ENCODE results near the gene ARRDC2.
"Not testable (repeated sequence)": the region's sequence is repeated elsewhere in the genome, so short reads cannot be mapped to it uniquely, and the experiment has no call there.

Gene ARRDC2

GRCh38 chr19:18007917-18008673 is at the start of gene ARRDC2:
TSS of gene ARRDC2 (plus strand) at chr19:18008170. CDS start at chr19:18008311, 141 bp downstream.
- DNase-seq, result peak; percentile 93

GRCh38 chr19:17963936-17964691 is 43.9 kb upstream of the ARRDC2 start:
- no peak for DNase-seq

- no peak for DNase-seq
These were observed 42.4 kb upstream of the ARRDC2 start for GRCh38 chr19:17965370-17966128.

GRCh38 chr19:17966129-17966483 is 41.9 kb upstream of the ARRDC2 start:
- no peak for DNase-seq

DNA sequence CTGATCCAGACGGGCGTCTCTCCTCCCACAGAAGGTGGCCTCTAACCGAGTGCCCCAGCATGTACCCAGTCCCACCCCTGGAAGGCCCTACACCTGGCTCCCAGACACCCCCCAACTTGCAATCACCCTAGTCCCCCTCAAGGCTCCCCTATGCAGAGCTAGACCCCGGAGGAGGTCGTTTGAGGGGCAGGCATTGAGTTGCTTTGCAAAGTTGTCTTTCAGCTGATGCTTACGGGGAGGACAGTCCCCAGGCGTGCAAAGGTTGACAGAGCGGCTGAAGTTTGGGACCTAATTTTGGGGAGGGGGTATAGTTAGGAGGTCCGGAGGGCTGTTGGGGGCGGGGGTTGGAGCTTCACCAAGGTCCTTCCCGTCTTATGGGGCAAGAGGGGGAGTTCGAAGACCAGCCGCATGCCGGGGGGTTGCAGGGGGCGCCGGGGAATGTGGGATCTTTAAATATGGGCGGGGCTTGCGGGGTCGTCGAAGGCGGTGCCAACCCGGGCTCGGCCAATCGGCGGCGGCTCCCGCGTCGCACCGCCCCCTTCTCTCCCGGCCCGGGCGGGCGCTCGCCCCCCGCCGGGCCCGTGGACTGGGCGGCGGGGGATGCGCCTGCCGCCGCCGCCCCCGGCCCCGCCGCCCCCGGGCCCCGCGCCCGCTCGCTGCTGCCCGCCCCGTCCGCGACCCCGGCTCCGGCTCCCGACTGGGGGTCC is 41.3 kb upstream of the ARRDC2 start, which contains the start of gene KCNN1:
KCNN1 (plus strand) TSS at position 558 of the 707 bp plus-strand sequence. CDS start 6,782 bp downstream, outside the sequence.
- DNase-seq, result no peak

- no peak for DNase-seq
These were observed 40.5 kb upstream of the ARRDC2 start for GRCh38 chr19:17967257-17968051.

- no peak for DNase-seq
These were observed 39.6 kb upstream of the ARRDC2 start for GRCh38 chr19:17968362-17968761.

DNA sequence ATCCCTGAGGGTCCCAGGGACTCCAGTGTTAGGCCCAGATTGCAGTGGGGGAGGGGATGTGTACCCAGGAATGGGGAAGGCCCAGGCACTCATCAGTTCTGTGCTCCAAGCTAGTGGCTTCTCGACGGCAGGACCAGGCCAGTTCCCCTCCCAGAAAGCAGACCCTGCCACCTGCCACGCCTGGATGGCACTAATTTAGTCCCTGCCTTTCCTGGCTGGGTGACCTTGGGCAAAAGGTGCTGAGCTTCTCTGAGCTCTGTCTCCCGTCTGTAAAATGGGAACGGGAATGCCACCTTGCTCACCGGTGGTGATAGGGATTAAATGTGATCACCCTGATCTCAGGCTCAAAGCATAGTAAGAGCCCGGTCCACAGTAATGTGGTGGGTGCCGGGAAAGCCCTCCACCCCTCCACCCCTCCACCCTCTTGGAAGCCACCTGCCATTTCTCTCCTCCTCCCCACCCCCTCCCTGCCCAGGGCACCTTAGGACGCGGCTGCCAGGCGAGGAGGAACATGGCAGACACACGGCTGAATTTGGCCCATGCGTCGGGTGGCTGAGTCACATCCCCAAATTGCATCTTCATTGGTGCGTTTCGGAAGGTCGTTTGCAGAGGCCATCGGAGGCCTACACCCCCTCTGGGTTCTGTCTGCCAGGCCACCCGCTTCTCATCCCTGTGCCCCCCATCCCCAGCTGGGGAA is 38.7 kb upstream of the ARRDC2 start:
- DNase-seq, result no peak

- no peak for DNase-seq
These were observed 35.7 kb upstream of the ARRDC2 start for GRCh38 chr19:17972230-17972629.

- DNase-seq, result no peak
These were observed 34.2 kb upstream of the ARRDC2 start for GRCh38 chr19:17973759-17974158.

DNA sequence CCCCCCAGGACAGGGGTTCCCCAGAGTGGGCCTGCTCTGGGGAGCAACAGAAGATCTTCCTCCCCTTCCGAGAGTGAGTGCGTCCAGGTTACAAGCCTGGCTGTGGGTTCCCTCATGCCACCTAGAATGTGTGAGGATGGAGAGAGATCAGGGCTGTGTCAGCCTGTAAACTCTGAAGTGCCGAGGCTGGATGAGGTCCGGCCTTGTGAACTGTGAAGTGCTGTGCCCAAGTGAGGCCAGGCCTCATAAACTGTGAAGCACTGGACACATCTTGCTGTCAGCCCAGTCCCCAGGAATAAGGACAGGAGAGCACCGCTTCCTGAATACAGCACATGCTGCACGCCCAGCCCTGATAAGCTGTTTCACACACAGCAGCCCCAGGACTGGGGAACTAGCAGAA is 33.4 kb upstream of the ARRDC2 start:
- DNase-seq, result no peak

GRCh38 chr19:17975032-17975431 is 32.9 kb upstream of the ARRDC2 start:
- no peak for DNase-seq

DNA sequence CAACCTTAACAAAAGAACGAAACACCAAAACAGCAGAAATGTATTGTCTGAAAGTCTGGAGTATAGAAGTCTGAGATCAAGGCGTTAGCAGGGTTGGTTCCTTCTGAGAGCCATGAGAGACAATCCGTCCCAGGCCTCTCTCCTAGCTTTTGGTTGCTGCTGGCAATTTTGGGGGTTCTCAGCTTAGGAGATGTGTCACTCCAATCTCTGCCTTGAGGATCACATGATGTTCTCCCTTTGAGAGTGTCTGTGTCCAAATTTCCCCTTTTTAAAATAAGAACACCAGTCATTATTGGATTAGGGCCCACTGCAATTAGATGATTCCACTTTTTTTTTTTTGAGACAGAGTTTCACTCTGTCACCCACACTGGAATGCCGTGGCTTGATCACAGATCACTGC is 30.9 kb upstream of the ARRDC2 start:
- no peak for DNase-seq

DNA sequence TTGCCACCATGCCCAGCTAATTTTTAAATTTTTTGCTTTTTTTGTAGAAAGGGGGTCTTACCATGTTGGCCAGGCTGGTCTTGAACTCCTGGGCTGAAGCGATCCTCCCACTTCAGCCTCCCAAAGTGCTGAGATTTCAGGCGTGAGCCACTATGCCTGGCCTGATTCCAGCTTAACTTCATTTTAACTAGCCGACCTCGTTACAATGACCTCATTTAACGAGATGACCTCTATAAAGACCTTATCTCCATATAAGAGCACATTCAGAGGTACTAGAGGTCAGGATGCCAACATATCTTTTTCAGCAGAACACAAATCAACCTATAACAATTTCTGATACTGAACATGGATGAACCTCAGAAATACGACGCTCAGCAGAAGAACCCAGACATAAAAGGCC is 30.5 kb upstream of the ARRDC2 start:
- DNase-seq, result no peak

DNA sequence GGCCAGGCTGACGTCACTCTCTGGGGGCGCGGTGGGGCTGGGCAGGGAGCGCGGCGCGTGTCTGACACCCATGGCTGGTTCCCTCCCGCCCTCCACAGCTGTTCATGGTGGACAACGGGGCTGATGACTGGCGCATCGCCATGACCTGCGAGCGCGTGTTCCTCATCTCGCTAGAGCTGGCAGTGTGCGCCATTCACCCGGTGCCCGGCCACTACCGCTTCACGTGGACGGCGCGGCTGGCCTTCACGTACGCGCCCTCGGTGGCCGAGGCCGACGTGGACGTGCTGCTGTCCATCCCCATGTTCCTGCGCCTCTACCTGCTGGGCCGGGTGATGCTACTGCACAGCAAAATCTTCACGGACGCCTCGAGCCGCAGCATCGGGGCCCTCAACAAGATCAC is 26.4 kb upstream of the ARRDC2 start:
- DNase-seq, result no peak

GRCh38 chr19:17982430-17982829 is 25.5 kb upstream of the ARRDC2 start:
- DNase-seq, result no peak

- DNase-seq, result no peak
These were observed 22.7 kb upstream of the ARRDC2 start for GRCh38 chr19:17985037-17985818.

DNA sequence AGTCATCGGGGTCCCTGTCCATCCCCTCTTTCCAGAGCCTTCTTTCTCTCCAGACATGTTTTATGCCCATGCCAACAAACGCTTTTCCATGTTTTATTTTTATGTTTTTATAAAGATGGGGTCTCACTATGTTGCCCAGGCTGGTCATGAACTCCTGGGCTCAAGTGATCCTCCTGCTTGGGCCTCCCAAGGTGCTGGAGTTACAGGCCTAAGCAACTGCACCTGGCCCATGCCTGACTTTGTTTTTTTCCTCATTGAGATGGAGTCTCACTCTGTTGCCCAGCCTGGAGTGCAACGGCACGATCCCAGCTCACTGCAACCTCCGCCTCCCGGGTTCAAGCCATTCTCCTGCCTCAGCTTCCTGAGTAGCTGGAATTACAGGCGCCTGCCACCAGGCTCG is 21.4 kb upstream of the ARRDC2 start:
- not testable (repeated sequence) for DNase-seq

DNA sequence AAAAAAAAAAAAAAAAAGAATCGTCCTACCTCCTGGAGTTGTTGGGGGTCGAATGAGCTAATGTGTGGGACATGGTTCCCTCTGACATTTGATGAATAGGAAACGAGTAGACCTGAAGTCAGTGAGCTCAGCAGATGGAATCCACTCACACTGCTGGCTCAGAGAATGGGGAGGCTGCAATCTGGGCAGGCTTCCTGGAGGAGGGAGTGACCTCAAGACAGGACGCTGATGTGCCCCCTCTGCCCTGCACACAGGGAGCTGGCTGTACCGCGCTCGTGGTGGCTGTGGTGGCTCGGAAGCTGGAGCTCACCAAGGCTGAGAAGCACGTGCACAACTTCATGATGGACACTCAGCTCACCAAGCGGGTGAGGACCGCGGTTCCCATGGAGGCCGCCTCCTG is 19.8 kb upstream of the ARRDC2 start:
- no peak for DNase-seq

- no peak for DNase-seq
These were observed 18.4 kb upstream of the ARRDC2 start for GRCh38 chr19:17989425-17990094.

All from fibroblast of skin of right biceps (primary cell).